GM12865 (cell line): ENCODE measurements around the gene VSIG8.

Source experiments
- DNase-seq: peaks from one replicate; pipeline ENCODE4 v3.0.0; 2010; ENCODE audit warnings: low read depth
- H3K4me3 ChIP-seq: 2 replicates; pipeline ENCODE4 v1.5.1; 2011; ENCODE audit warnings: mild to moderate bottlenecking, low read depth, low read length, control low read depth
- CTCF ChIP-seq: IDR thresholded peaks from 2 replicates; pipeline ENCODE4 v1.5.1; 2011; ENCODE audit warnings: low read length, control low read depth, low read depth, inconsistent platforms; ENCODE audit not compliant: insufficient read depth; ENCODE audit errors: missing control alignments

VSIG8 gene

DNA sequence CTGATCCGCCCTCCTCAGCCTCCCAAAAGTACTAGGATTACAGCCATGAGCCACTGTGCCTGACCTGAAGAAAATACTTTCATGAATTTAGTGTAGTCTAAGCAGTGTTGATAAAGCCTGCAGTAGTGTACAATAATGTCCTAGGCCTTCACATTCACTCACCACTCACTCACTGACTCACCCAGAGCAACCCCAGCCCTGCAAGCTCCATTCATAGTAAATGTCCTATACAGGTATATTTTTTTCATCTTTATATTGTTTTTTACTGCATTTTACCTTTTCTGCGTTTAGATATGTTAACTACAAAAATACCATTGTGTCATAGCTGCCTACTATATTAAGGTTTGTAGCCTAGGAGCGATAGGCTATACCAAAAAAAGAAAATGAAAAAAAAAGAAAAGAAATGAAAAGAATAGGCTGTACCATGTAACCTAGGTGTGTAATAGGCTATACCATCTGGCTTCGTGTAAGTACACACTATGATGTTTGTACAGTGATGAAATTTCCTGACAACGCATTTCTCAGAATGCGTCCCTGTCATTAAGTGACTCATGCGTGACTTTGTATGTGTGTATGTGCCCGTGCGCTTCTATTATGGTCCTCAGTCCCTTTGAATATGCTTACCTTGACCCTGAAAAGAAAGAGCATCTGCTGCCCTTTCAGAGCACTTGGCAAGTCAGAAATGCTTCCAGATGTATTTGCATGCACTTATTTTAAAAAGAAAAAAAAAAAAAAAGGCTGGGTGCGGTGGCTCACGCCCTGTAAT is 45.0 kb downstream of the VSIG8 start:
- no peak for DNase-seq
- no peak overlapping the region for H3K4me3 ChIP-seq
- TF ChIP-seq CTCF, result no peak

GRCh38 chr1:159815926-159816325 is 46.5 kb downstream of the VSIG8 start:
- DNase-seq, result no peak
- no peak overlapping the region for H3K4me3 ChIP-seq
- TF ChIP-seq CTCF, result no peak

DNA sequence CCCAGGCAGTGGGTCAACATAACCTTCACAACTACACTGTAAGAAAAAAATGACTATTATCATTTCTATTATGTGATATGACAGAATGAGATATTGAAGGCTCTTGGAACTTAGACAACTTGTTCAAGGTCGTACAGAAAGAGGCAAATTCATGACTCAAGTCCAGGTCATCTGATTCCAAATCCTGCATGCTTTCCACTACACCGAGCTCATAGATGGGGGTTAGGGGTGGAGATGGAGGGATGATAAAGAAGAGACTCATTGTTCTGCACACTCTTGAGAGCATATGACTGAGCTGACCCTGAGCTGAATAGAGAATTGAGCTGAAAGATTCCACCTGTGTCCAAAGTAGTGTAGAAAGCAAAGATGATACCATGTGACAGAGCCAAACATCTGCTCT is 57.5 kb downstream of the VSIG8 start:
- DNase-seq, result no peak
- no peak overlapping the region for H3K4me3 ChIP-seq
- TF ChIP-seq CTCF, result no peak
